Endothelial cell of umbilical vein (primary cell): ENCODE results near the gene COL7A1. TPM values are rescaled to one million over a fixed set of nuclear protein-coding genes. Genes with fewer than 3 reads are reported as not detected.

Experiments
- BruUV-seq: library from RNA; stranded (reverse); fragments of 400-500 nt; replicated peaks from 2 replicates; lab custom pipeline; 2021; lab: Mats Ljungman, UMichigan
- CTCF ChIA-PET: fragments of 300-600, 350-600 bp; sonication (Branson Sonifier 250); formaldehyde crosslinking; loops from one replicate; lab custom pipeline; 2021; ENCODE audit warnings: antibody characterized with exemption, inconsistent platforms; lab: Charles Lee
- POLR2A ChIA-PET: fragments of 300-600, 350-600 bp; sonication (Branson Sonifier 250); formaldehyde crosslinking; loops from one replicate; lab custom pipeline; 2021; ENCODE audit warnings: antibody characterized with exemption, inconsistent platforms; lab: Charles Lee
- DNase-seq: peaks from one replicate; pipeline ENCODE4 v3.0.0-alpha.2; 2011; ENCODE audit warnings: low read depth, low spot score
- FAIRE-seq: peaks from 2 replicates; lab custom pipeline; 2011; peaks lifted over from hg19 to GRCh38; lab: Jason Lieb, UNC
- H2AFZ ChIP-seq: 2 replicates; pipeline ENCODE4 v1.6.0; 2012; ENCODE audit warnings: low read depth, low read length, control low read depth, inconsistent platforms
- H3K27ac ChIP-seq: 2 replicates; pipeline ENCODE4 v1.5.1; 2011; ENCODE audit warnings: low read depth, mild to moderate bottlenecking, control low read depth, low read length, moderate library complexity; ENCODE audit not compliant: insufficient read depth
- H3K27me3 ChIP-seq, 2 experiments: 2 replicates each; pipeline versions ENCODE4 v1.6.0 to v1.6.1; 2011; ENCODE audit warnings: low read length in 2 of 2, mixed read lengths in 1 of 2; ENCODE audit not compliant: control insufficient read depth in 2 of 2, insufficient read depth in 2 of 2
- H3K36me3 ChIP-seq, 2 experiments: 2 replicates in 1 of 2; 3 replicates in 1 of 2; pipeline ENCODE4 v1.5.1; 2011; ENCODE audit warnings: low read length in 2 of 2, mild to moderate bottlenecking in 1 of 2, moderate library complexity in 1 of 2; ENCODE audit not compliant: control insufficient read depth in 2 of 2, insufficient read depth in 2 of 2; ENCODE audit errors: extremely low read depth in 1 of 2
- H3K4me1 ChIP-seq: 3 replicates; pipeline ENCODE4 v1.5.1; 2011; ENCODE audit warnings: mild to moderate bottlenecking, low read length; ENCODE audit not compliant: control insufficient read depth, insufficient read depth; ENCODE audit errors: extremely low read depth
- H3K4me2 ChIP-seq: 2 replicates; pipeline ENCODE4 v1.6.1; 2011; ENCODE audit warnings: low read length, control low read depth, mixed read lengths; ENCODE audit not compliant: insufficient read depth
- H3K4me3 ChIP-seq, 3 experiments: fragments of 200-600 bp in 1 of 3; sonication (generic), shearing (Covaris generic) in 1 of 3; replicated peaks in 1 of 3; 2 replicates each; pipeline ENCODE4 v1.5.1; 2011 to 2016; ENCODE audit warnings: control low read depth in 3 of 3, low read length in 3 of 3, mild to moderate bottlenecking in 2 of 3, inconsistent platforms in 1 of 3, low read depth in 1 of 3, moderate library complexity in 1 of 3; ENCODE audit not compliant: insufficient read depth in 1 of 3
- H3K79me2 ChIP-seq: 2 replicates; pipeline ENCODE4 v1.6.0; 2012; ENCODE audit warnings: low read length, inconsistent platforms; ENCODE audit not compliant: control insufficient read depth, insufficient read depth
- H3K9ac ChIP-seq: replicated peaks from 2 replicates; pipeline ENCODE3; 2011; ENCODE audit warnings: low read length, control low read depth; ENCODE audit not compliant: insufficient read depth; ENCODE audit errors: extremely low read depth
- H3K9me1 ChIP-seq: replicated peaks from 3 replicates; pipeline ENCODE4 v1.6.0; 2011; ENCODE audit warnings: mild to moderate bottlenecking, low read length; ENCODE audit not compliant: control insufficient read depth, insufficient read depth; ENCODE audit errors: extremely low read depth
- H3K9me3 ChIP-seq: replicated peaks from 2 replicates; pipeline ENCODE4 v1.5.1; 2012; ENCODE audit warnings: low read length, inconsistent platforms; ENCODE audit not compliant: control insufficient read depth, insufficient read depth
- H4K20me1 ChIP-seq: replicated peaks from 2 replicates; pipeline ENCODE3; 2011; ENCODE audit warnings: mild to moderate bottlenecking, low read length; ENCODE audit not compliant: control insufficient read depth, insufficient read depth; ENCODE audit errors: extremely low read depth
- EZH2 ChIP-seq: IDR thresholded peaks from 2 replicates; pipeline ENCODE4 v1.6.1; 2012; ENCODE audit warnings: borderline replicate concordance, low read depth, mild to moderate bottlenecking, moderate library complexity, low read length, inconsistent platforms; ENCODE audit not compliant: severe bottlenecking
- FOS ChIP-seq: IDR thresholded peaks from 2 replicates; pipeline ENCODE4 v1.6.1; 2011; ENCODE audit warnings: mild to moderate bottlenecking, low read length, moderate library complexity, borderline replicate concordance; ENCODE audit not compliant: insufficient read depth
- JUN ChIP-seq: IDR thresholded peaks from 2 replicates; pipeline ENCODE4 v1.6.1; 2011; ENCODE audit warnings: borderline replicate concordance, low read depth; ENCODE audit not compliant: insufficient read length, insufficient read depth
- MAX ChIP-seq: IDR thresholded peaks from 2 replicates; pipeline ENCODE4 v1.6.1; 2011; ENCODE audit not compliant: insufficient read depth, insufficient read length
- MYC ChIP-seq: IDR thresholded peaks from one replicate; pipeline ENCODE4 v1.6.1; 2011; ENCODE audit warnings: mild to moderate bottlenecking, low read depth, low read length
- POLR2A ChIP-seq: IDR thresholded peaks from 2 replicates; pipeline ENCODE4 v1.6.1; 2012; ENCODE audit warnings: low read depth, mild to moderate bottlenecking, control low read depth, low read length
- dilution Hi-C: fragments of 300-500 bp; cut with MboI; formaldehyde crosslinking; loops from one replicate; pipeline ENCODE4 v1.15.0; 2019; ENCODE audit warnings: low sequenced_read_pairs; ENCODE audit not compliant: extremely low pct_ligation_motif_present
- intact Hi-C: fragments of 100-400 bp; cut with micrococcal nuclease; formaldehyde crosslinking; loops from one replicate; pipeline ENCODE4 v1.10.0; 2022
- polyA plus RNA-seq, 4 experiments: library from polyadenylated mRNA; depleted of rRNA in 3 of 4; stranded (reverse) in 3 of 4; unstranded in 1 of 4; fragments of >200 nt; gene quantifications; 2 replicates each; pipeline versions ENCODE4 v1.2.1 to v1.2.3, GENCODE V29; 2011 to 2012; ENCODE audit warnings: missing spikeins in 1 of 4
- total RNA-seq: library from RNA; stranded (reverse); gene quantifications from 2 replicates; pipeline ENCODE4 v1.2.3, GENCODE V29; 2021
- TF ChIP-seq, protein P1 (sequence below), 2 donors: IDR thresholded peaks; 1 replicate in 1 of 2; 2 replicates in 1 of 2; pipeline ENCODE4 v1.5.1; 2011; ENCODE audit warnings: low read length in 2 of 2, mild to moderate bottlenecking in 2 of 2, moderate library complexity in 2 of 2, control low read depth in 1 of 2, inconsistent platforms in 1 of 2, low read depth in 1 of 2; ENCODE audit not compliant: insufficient read depth in 1 of 2; ENCODE audit errors: extremely low read depth in 1 of 2

Gene COL7A1
- total and polyA plus RNA-seq, 2 donors (not counting 3 experiments of a cell fraction or from before 2014, with no cell fraction given): 0.55 to 1.9 TPM

DNA sequence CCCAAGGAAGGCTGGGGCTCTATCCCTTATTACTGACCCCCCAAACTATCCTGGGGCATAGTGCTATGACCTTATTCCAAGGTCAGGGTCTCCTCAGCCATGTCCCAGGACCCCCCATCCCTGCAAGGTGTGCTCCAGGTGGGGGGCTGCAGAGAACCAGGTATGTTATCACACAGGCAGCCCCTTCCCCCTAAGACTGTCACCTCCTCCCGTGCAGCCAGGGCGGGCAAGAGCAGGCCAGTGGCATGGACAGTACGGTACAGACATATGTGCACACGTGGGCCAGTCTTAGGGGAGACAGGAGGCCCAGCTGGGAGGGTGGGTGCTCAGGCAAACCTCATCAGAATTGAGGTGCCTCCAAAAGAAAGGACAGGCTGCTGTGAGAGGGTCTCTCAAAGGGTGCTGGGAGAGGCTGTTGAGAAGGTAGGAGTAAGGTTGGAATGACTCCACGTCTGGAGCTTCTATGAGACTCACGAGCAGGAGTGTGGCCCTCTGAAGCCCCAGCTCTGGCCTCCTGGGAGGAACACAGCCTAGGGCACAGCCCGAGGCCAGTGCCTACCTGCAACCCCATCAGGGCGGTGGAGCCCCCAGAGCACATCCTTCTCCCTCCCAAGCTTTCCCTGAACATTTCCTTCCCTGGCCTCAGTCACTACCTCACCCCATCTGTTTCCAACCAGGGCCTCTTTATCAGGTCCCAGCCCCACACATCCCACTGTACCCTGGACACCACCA, 1.7 kb upstream of the COL7A1 start:
- dilution Hi-C loops (no loop called here), intact Hi-C loops (no loop called here)
- H4K20me1 ChIP-seq: no peaks in the 10 kb centered on the region
- H3K4me1 ChIP-seq: peaks cover 6% of the 10 kb centered on the region
- H3K9ac ChIP-seq: no peak overlapping the region
- peaks cover 6 to 30% of the 10 kb centered on the region in 2 experiments for H3K36me3 ChIP-seq
- CTCF ChIA-PET: no interaction called here
- no peak overlapping the region for H3K4me2 ChIP-seq
- DNase-seq (no peak), FAIRE-seq (no peak)
- H3K9me3 ChIP-seq: no peaks in the 10 kb centered on the region
- no TSS peak for BruUV-seq
- no peaks in the 10 kb centered on the region for H3K79me2 ChIP-seq
- no peak overlapping the region for H2AFZ ChIP-seq
- H3K4me3 ChIP-seq: no peak overlapping the region
- peaks cover 6 to 9% of the 10 kb centered on the region in 2 experiments for H3K27me3 ChIP-seq
- POLR2A ChIA-PET: no interaction called here
- H3K27ac ChIP-seq: no peak overlapping the region
- TF ChIP-seq JUN (no peak), POLR2A (no peak), MAX (no peak), EZH2 (no peak), MYC (no peak)
- H3K9me1 ChIP-seq: no peaks in the 10 kb centered on the region

GRCh38 chr3:48596157-48596556, 1.0 kb upstream of the COL7A1 start:
- FAIRE-seq (no peak), DNase-seq (no peak)
- H3K4me1 ChIP-seq: peaks cover 6% of the 10 kb centered on the region
- TF ChIP-seq, protein P1, sequence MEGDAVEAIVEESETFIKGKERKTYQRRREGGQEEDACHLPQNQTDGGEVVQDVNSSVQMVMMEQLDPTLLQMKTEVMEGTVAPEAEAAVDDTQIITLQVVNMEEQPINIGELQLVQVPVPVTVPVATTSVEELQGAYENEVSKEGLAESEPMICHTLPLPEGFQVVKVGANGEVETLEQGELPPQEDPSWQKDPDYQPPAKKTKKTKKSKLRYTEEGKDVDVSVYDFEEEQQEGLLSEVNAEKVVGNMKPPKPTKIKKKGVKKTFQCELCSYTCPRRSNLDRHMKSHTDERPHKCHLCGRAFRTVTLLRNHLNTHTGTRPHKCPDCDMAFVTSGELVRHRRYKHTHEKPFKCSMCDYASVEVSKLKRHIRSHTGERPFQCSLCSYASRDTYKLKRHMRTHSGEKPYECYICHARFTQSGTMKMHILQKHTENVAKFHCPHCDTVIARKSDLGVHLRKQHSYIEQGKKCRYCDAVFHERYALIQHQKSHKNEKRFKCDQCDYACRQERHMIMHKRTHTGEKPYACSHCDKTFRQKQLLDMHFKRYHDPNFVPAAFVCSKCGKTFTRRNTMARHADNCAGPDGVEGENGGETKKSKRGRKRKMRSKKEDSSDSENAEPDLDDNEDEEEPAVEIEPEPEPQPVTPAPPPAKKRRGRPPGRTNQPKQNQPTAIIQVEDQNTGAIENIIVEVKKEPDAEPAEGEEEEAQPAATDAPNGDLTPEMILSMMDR (IDR thresholded peaks at IDR 0.05; ENCODE audit: extremely low read depth in 1 of 2, insufficient read depth in 1 of 2, low read depth in 1 of 2, low read length in 2 of 2): no peak
- no peak for TF ChIP-seq JUN
- no peak for TF ChIP-seq FOS
- dilution Hi-C loops: no loop called here
- H3K9ac ChIP-seq: no peak overlapping the region
- intact Hi-C loops: no loop called here
- no peak overlapping the region for H3K27ac ChIP-seq
- H2AFZ ChIP-seq: no peak overlapping the region
- H3K27me3 ChIP-seq: peaks cover 6 to 9% of the 10 kb centered on the region in 2 experiments
- CTCF ChIA-PET: no interaction called here
- no peak overlapping the region for H3K4me3 ChIP-seq
- H4K20me1 ChIP-seq: no peaks in the 10 kb centered on the region
- no peaks in the 10 kb centered on the region for H3K79me2 ChIP-seq
- H3K9me1 ChIP-seq: no peaks in the 10 kb centered on the region
- no peak overlapping the region for H3K4me2 ChIP-seq
- H3K9me3 ChIP-seq: no peaks in the 10 kb centered on the region
- H3K36me3 ChIP-seq: peaks cover 4 to 23% of the 10 kb centered on the region in 2 experiments
- BruUV-seq: no TSS peak
- POLR2A ChIA-PET: no interaction called here
